NT2/D1 (cell line): ENCODE measurements around the gene TRIM16.
"Not testable (repeated sequence)": the region's sequence is repeated elsewhere in the genome, so short reads cannot be mapped to it uniquely, and the experiment has no call there.

Experiments used
- YY1 ChIP-seq: IDR thresholded peaks from 2 replicates; pipeline ENCODE4 v1.6.1; 2011; ENCODE audit not compliant: insufficient read length, insufficient read depth
- ZNF274 ChIP-seq: IDR thresholded peaks from 2 replicates; pipeline ENCODE4 v1.6.1; 2011; ENCODE audit warnings: mild to moderate bottlenecking, low read depth, low read length

DNA sequence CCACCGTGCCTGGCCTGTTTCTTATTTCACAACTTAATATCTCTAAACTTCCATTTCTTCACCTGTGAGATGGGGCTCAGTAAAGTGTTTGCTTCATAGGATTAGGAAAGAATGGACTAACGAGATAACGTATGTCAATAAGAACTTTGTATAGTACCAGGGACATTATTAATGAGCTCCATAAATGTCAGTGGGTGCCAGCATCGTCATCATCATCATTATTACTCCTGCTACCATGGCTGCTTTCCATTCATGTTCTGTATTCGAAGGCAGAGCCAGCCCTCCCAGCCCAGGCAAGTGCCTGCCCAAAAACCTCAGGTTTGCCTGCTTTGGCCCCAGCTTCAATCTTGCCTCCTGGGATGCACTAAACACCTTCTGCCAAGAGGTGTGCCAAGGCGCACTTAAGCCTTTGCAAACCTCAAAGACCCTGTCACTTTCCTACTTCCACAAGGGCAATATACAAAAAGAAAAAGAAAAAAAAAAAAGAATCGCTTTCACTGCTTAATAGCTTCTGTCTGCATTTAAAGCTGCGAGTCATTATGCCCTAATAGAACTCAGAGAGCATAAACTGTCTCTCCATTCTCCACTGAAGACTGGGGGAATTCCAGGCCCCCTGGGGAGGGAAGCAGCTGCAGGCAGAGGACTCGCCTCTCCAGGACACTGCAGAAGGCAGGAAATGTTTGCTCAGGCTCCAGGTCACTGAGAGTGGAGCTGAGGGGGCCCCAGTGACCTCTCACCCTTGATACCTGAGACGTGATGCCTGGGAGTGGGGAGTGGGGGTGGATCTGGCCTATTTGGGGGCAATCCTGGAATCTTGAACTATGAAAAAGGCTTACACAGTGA, 38.8 kb downstream of the TRIM16 start:
- not testable (repeated sequence) for TF ChIP-seq ZNF274, YY1
